Adrenal gland (tissue), 12 donors: Measurements from ENCODE around the gene NANS. TPM values are rescaled to one million over a fixed set of nuclear protein-coding genes. Genes with fewer than 3 reads are reported as not detected.

Experiments
- DNase-seq, 7 donors: peaks; one replicate each; pipeline ENCODE4 v3.0.0-alpha.2; 2019 to 2020
- H3K27ac ChIP-seq, 5 donors: fragments of 200-600 bp; sonication (generic) in 4 of 5; 1 replicate in 3 of 5; 2 replicates in 2 of 5; pipeline versions ENCODE4 v1.5.1 to v1.8.0; 2016 to 2020; ENCODE audit warnings: mild to moderate bottlenecking in 1 of 5
- H3K27me3 ChIP-seq: fragments of 200-600 bp; 2 replicates; pipeline ENCODE4 v1.8.0; 2021
- H3K36me3 ChIP-seq, 2 donors: fragments of 200-600 bp; replicated peaks in 1 of 2; 1 replicate in 1 of 2; 2 replicates in 1 of 2; pipeline versions ENCODE4 v1.5.1 to v1.8.0; 2018 to 2022
- H3K4me1 ChIP-seq, 2 donors: fragments of 200-600 bp; replicated peaks in 1 of 2; 1 replicate in 1 of 2; 2 replicates in 1 of 2; pipeline versions ENCODE4 v1.5.1 to v1.8.0; 2018 to 2021
- H3K4me3 ChIP-seq, 4 donors: fragments of 200-600 bp; sonication (generic) in 3 of 4; one replicate each; pipeline ENCODE4 v1.5.1; 2016 to 2018
- H3K9me3 ChIP-seq, 3 donors: fragments of 200-600 bp; sonication (generic) in 1 of 3; replicated peaks in 1 of 3; 1 replicate in 2 of 3; 2 replicates in 1 of 3; pipeline versions ENCODE4 v1.5.1 to v1.8.0; 2016 to 2021
- CTCF ChIP-seq, 6 experiments: fragments of 450-650 bp in 4 of 6; fragments of 200-600 bp in 2 of 6; sonication (generic) in 1 of 6; IDR thresholded peaks; 1 replicate in 5 of 6; 2 replicates in 1 of 6; pipeline versions ENCODE4 v1.5.1 to v1.8.0; 2016 to 2021; ENCODE audit warnings: antibody characterized with exemption in 6 of 6, mild to moderate bottlenecking in 2 of 6, moderate library complexity in 1 of 6
- POLR2A ChIP-seq, 2 donors: fragments of 450-650 bp; IDR thresholded peaks; one replicate each; pipeline ENCODE4 v1.6.1; 2017; ENCODE audit warnings: antibody characterized with exemption in 2 of 2, mild to moderate bottlenecking in 2 of 2, moderate library complexity in 1 of 2
- WGBS, 4 donors: extraction: QIAGEN DNeasy Blood & Tissue Kit in 2 of 4; methylation state at CpG; one replicate each; pipeline versions ENCODE4 v1.1.5 to v1.1.7; 2013 to 2017; 5-methylcytosine and 5-hydroxymethylcytosine counted together
- intact Hi-C, 2 donors: fragments of 100-400 bp; cut with DNase I; formaldehyde crosslinking; loops; one replicate each; pipeline versions ENCODE4 v1.14.1 to v1.15.0; 2022 to 2023
- polyA plus RNA-seq, 3 donors: library from polyadenylated mRNA; stranded (reverse); fragments of 200-250 nt in 2 of 3; fragments of 350-450 nt in 1 of 3; fragmentation: Illumina TruSeq in 1 of 3; extraction: RNeasy Lipid Tissue Mini Kit (QIAGEN cat#74804) in 1 of 3; gene quantifications; one replicate each; pipeline ENCODE4 v1.2.3, GENCODE V29; 2013 to 2014
- total RNA-seq, 9 donors: library from RNA; depleted of rRNA in 4 of 9; stranded (reverse); fragments of >200 nt in 4 of 9; fragments of 120-200 nt in 1 of 9; fragmentation: NEBNext Ultra II Directional in 1 of 9; extraction: Animal tissue kit (Norgen Biotek cat#: 25700) in 1 of 9; gene quantifications; one replicate each; pipeline versions ENCODE4 v1.1.0 to v1.2.4, GENCODE V29; 2013 to 2023
- donor health status: healthy with polysubstance abuse.
- donor health status: Bipolar disorder and iron deficiency.
- donor health status: DM: yes; HTN: yes; CAD: no.
- donor health status: DM: no; HTN: no; CAD: no.
- donor health status: DM: no; HTN: no; CAD: no.
- donor health status: DM: yes; HTN: yes; CAD: no.

The NANS gene
- total and polyA plus RNA-seq, 12 donors = 24.2 to 81.5 (median 38.7) TPM

DNA sequence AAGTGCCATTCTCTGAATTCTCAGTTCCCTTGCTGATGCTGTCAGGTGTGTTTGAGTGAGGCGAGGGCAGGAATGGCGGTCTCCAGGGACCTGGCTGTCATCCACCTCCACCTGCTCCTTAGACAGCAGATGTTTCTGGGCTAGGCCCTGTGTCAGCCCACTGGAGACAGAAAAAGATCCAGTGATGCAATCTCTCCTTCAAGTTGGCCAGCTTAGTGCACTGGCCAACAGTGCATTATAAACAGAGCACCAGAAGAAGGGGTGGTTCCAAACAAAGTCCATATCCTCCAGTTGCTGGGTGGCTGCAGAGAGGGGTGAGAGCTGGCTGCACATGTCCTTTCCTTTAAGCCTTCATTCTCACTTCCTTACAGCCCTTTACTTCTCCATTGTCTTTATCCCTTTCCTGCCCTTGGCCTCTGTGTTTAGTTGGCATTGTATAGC is 26.5 kb downstream of the NANS start:
- intact Hi-C loops = no loop called here
- peaks cover 0 to 32% of the 10 kb centered on the region in 2 donors for H3K36me3 ChIP-seq
- H3K27ac ChIP-seq = no peak overlapping the region

DNA sequence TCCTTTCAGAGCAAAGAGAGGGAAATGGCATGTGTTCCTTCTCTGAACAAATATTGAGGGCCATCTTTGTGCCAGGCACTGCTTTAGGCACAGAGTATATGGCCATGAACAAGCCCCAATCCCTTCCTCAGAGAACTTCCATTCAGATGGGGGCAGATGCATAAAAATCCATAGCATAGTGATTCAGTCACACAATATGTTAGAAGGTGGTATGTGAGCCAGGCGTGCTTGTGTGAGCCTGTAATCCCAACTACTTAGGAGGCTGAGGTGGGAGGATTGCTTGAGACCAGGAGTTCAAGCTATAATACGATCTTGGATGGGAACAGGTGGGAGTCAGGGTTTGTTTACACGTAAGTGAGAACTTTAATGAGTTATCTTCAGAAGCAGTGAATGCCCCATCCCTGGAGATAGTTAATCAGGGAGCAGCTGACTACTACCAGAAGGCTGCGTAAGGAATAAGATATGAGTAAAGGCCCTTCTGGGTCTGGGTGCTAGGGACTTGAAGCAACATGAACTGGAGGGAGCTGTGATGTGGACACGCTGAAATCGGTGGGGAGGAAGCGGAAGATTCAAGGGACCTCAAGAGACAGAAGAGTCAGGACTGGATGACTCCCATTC is 27.1 kb downstream of the NANS start:
- H3K4me3 ChIP-seq = no peak overlapping the region
- H3K27ac ChIP-seq = no peak overlapping the region
- TF ChIP-seq CTCF (IDR thresholded peaks at IDR 0.05) (no peak), POLR2A (IDR thresholded peaks at IDR 0.05) (no peak)
- peaks cover 0 to 28% of the 10 kb centered on the region in 2 donors for H3K36me3 ChIP-seq
- peaks cover 0 to 14% of the 10 kb centered on the region in 2 donors for H3K4me1 ChIP-seq
- intact Hi-C loops = no loop called here
- WGBS, 4 donors = 94 to 98% (median 96%) methylated on average over 7 of the region's 7 CpGs
- peaks cover 7% of the 10 kb centered on the region for H3K27me3 ChIP-seq
- H3K9me3 ChIP-seq = no peaks in the 10 kb centered on the region
- no peak for DNase-seq

More for the DNA sequence above, 26.5 kb downstream of the NANS start:
- H3K4me3 ChIP-seq = no peak overlapping the region
- WGBS, 4 donors = 88 to 100% (median 96%) methylated on average over 2 of the region's 2 CpGs
- peaks cover 0 to 14% of the 10 kb centered on the region in 2 donors for H3K4me1 ChIP-seq
- H3K27me3 ChIP-seq = peaks cover 5% of the 10 kb centered on the region
- no peaks in the 10 kb centered on the region for H3K9me3 ChIP-seq
- TF ChIP-seq POLR2A (IDR thresholded peaks at IDR 0.05) (no peak), CTCF (IDR thresholded peaks at IDR 0.05) (no peak)
- DNase-seq = no peak

- no peak overlapping the region for H3K4me3 ChIP-seq
- H3K4me1 ChIP-seq = peaks cover 0 to 14% of the 10 kb centered on the region in 2 donors
- TF ChIP-seq POLR2A (IDR thresholded peaks at IDR 0.05) (no peak), CTCF (IDR thresholded peaks at IDR 0.05) (no peak)
- intact Hi-C loops = no loop called here
- no peaks in the 10 kb centered on the region for H3K9me3 ChIP-seq
- peaks cover 10% of the 10 kb centered on the region for H3K27me3 ChIP-seq
- H3K36me3 ChIP-seq = peaks cover 0 to 28% of the 10 kb centered on the region in 2 donors
- no peak for DNase-seq
- WGBS, 4 donors = 84 to 91% (median 86%) methylated on average over 3 of the region's 3 CpGs
- H3K27ac ChIP-seq = no peak overlapping the region
These were observed 27.9 kb downstream of the NANS start for GRCh38 chr9:98084396-98084795.

DNA sequence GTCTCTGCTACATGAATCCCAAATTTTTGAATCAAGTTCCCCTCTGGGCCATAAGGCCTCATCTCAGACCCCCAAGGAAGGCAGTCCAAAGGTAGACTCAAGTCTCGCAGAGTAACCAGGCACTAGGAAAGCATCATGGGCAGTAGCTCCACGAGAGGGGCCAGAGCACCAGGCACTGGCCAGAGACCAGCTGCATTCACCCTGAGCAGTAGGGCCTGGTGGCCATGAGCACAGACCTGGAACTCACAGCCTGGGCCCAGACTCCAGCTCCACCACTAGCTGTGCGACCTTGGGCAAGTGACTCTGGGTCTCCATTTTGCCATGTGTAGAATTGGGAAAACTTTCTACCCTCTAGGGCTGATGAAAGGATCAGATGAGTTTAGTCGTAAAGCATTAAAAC is 28.5 kb downstream of the NANS start:
- H3K9me3 ChIP-seq = no peaks in the 10 kb centered on the region
- H3K4me3 ChIP-seq = no peak overlapping the region
- no peak overlapping the region for H3K27ac ChIP-seq
- no peak for DNase-seq
- 70 to 99% (median 92%) methylated on average over 2 to 4 of the region's 4 CpGs for WGBS, 4 donors
- H3K27me3 ChIP-seq = peaks cover 10% of the 10 kb centered on the region
- peaks cover 0 to 14% of the 10 kb centered on the region in 2 donors for H3K4me1 ChIP-seq
- TF ChIP-seq POLR2A (IDR thresholded peaks at IDR 0.05) = no peak
- TF ChIP-seq CTCF (IDR thresholded peaks at IDR 0.05) = no peak
- H3K36me3 ChIP-seq = peaks cover 0 to 23% of the 10 kb centered on the region in 2 donors
- intact Hi-C loops = no loop called here
